PC-3 (cell line): Measurements from ENCODE around the gene C4orf50. TPM values are rescaled to one million over a fixed set of nuclear protein-coding genes. Genes with fewer than 3 reads are reported as not detected.
A peak's percentile ranks its signal among the peaks of the same experiment; 100 is the strongest.

Experiments used
- ATAC-seq: fragments of 200-7000 bp; cut with Tn5 transposase; 2 replicates; pipeline ENCODE4 v1.9.1; 2020; ENCODE audit warnings: mild to moderate bottlenecking, moderate library complexity
- BruUV-seq: library from RNA; stranded (reverse); fragments of 400-500 nt; replicated peaks from 2 replicates; lab custom pipeline; 2021; lab: Mats Ljungman, UMichigan
- CTCF ChIA-PET: fragments of 300-600 bp; sonication (Branson Sonifier 250); formaldehyde crosslinking; loops from one replicate; lab custom pipeline; 2022; ENCODE audit warnings: antibody characterized with exemption; lab: Charles Lee
- POLR2A ChIA-PET: fragments of 300-600 bp; sonication (Branson Sonifier 250); formaldehyde crosslinking; loops from one replicate; lab custom pipeline; 2022; ENCODE audit warnings: antibody characterized with exemption; ENCODE audit not compliant: unreplicated experiment; lab: Charles Lee
- DNase-seq: peaks from one replicate; pipeline ENCODE4 v3.0.0-alpha.2; 2015
- H2AFZ ChIP-seq: fragments of 300-600 bp; sonication (generic); 2 replicates; pipeline ENCODE4 v1.6.0; 2016; ENCODE audit warnings: antibody characterized with exemption, low read length
- H3F3A ChIP-seq: fragments of 300-600 bp; sonication (generic); one replicate; pipeline ENCODE4 v1.6.0; 2017; ENCODE audit warnings: antibody characterized with exemption, low read length, control low read depth, mild to moderate bottlenecking; ENCODE audit not compliant: unreplicated experiment
- H3K27ac ChIP-seq: fragments of 300-600 bp; sonication (generic); 2 replicates; pipeline ENCODE4 v1.5.1; 2016; ENCODE audit warnings: mild to moderate bottlenecking, low read length
- H3K27me3 ChIP-seq: fragments of 300-600 bp; sonication (generic); 2 replicates; pipeline ENCODE4 v1.6.1; 2016; ENCODE audit warnings: low read length, mixed read lengths
- H3K36me3 ChIP-seq: fragments of 300-600 bp; sonication (generic); 2 replicates; pipeline ENCODE4 v1.6.1; 2016; ENCODE audit warnings: low read depth, mixed run types, low read length, mixed read lengths
- H3K4me1 ChIP-seq: fragments of 300-600 bp; sonication (generic); 2 replicates; pipeline ENCODE4 v1.5.1; 2016; ENCODE audit warnings: low read length; ENCODE audit not compliant: insufficient read depth
- H3K4me2 ChIP-seq: fragments of 300-600 bp; sonication (generic); 2 replicates; pipeline ENCODE4 v1.6.0; 2016; ENCODE audit warnings: low read length
- H3K4me3 ChIP-seq: fragments of 300-600 bp; sonication (generic); 2 replicates; pipeline ENCODE4 v1.5.1; 2016; ENCODE audit warnings: mild to moderate bottlenecking, low read length, mixed read lengths
- H3K79me2 ChIP-seq: fragments of 300-600 bp; sonication (generic); 2 replicates; pipeline ENCODE4 v1.6.1; 2017; ENCODE audit warnings: low read length, mixed read lengths
- H3K9ac ChIP-seq: fragments of 300-600 bp; sonication (generic); 2 replicates; pipeline ENCODE4 v1.6.0; 2016; ENCODE audit warnings: mild to moderate bottlenecking, low read length
- H3K9me2 ChIP-seq: fragments of 300-600 bp; sonication (generic); replicated peaks from 2 replicates; pipeline ENCODE4 v1.6.1; 2016; ENCODE audit warnings: mixed run types, low read length, mixed read lengths
- H3K9me3 ChIP-seq: fragments of 300-600 bp; sonication (generic); 2 replicates; pipeline ENCODE4 v1.6.1; 2016; ENCODE audit warnings: low read length, mixed read lengths
- H4K20me1 ChIP-seq: fragments of 300-600 bp; sonication (generic); 2 replicates; pipeline ENCODE4 v1.6.1; 2016; ENCODE audit warnings: low read length, mixed read lengths
- EZH2 ChIP-seq: fragments of 300-600 bp; sonication (generic); IDR thresholded peaks from one replicate; pipeline ENCODE4 v1.6.1; 2017; ENCODE audit warnings: antibody characterized with exemption, mild to moderate bottlenecking, low read length; ENCODE audit not compliant: unreplicated experiment
- EZH2phosphoT487 ChIP-seq: fragments of 300-600 bp; sonication (generic); IDR thresholded peaks from 2 replicates; pipeline ENCODE4 v1.6.1; 2018; ENCODE audit warnings: mild to moderate bottlenecking, antibody characterized with exemption, low read length, borderline replicate concordance
- intact Hi-C: fragments of 100-400 bp; cut with micrococcal nuclease; formaldehyde crosslinking; loops from 2 replicates; pipeline ENCODE4 v1.9.0; 2023
- total RNA-seq: library from RNA; depleted of rRNA; stranded (reverse); fragments of >200 nt; gene quantifications from 2 replicates; pipeline ENCODE4 v1.2.3, GENCODE V29; 2014
- TF ChIP-seq, protein P1 (sequence below): fragments of 300-600 bp; sonication (generic); conservative IDR thresholded peaks from 2 replicates; pipeline ENCODE4 v1.5.1; 2017; ENCODE audit warnings: antibody characterized with exemption, low read depth, mild to moderate bottlenecking, low read length

The C4orf50 gene
- total RNA-seq, 1 experiment from 2014 or later, result not detected

DNA sequence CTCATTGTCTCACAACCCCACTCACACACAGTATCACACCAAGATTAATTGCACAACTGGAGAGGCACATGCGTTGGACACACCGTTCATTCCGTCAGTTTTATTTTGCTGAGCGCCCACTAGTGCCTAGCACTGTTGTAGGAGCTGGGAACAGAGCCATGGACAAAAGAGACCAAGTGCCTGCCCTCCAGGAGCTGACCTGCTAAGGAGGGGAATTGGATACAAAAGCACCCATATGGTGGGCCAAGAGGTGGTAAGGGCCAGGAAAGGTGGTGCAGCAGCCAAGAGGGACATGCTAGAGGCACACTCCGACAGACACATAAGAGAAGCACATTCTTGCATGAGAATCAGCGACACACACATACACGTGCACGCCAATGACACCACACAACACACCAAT, 124.6 kb downstream of the C4orf50 start:
- BruUV-seq, result no TSS peak
- Histone ChIP-seq H3K9me2 (no peaks in the 10 kb centered on the region), H4K20me1 (no peaks in the 10 kb centered on the region), H3K4me1 (no peaks in the 10 kb centered on the region), H3K9me3 (no peaks in the 10 kb centered on the region), H3K4me2 (no peak overlapping the region), H3K36me3 (no peaks in the 10 kb centered on the region), H3K79me2 (no peaks in the 10 kb centered on the region), H3K9ac (no peak overlapping the region), H3K27ac (no peak overlapping the region), H3K4me3 (no peak overlapping the region), H3F3A (no peaks in the 10 kb centered on the region), H3K27me3 (peaks cover 55% of the 10 kb centered on the region), H2AFZ (no peak overlapping the region)
- DNase-seq (no peak), ATAC-seq (no peak)
- ChIA-PET CTCF (no interaction called here), POLR2A (no interaction called here)
- TF ChIP-seq EZH2phosphoT487, result no peak
- intact Hi-C loops, result no loop called here

DNA sequence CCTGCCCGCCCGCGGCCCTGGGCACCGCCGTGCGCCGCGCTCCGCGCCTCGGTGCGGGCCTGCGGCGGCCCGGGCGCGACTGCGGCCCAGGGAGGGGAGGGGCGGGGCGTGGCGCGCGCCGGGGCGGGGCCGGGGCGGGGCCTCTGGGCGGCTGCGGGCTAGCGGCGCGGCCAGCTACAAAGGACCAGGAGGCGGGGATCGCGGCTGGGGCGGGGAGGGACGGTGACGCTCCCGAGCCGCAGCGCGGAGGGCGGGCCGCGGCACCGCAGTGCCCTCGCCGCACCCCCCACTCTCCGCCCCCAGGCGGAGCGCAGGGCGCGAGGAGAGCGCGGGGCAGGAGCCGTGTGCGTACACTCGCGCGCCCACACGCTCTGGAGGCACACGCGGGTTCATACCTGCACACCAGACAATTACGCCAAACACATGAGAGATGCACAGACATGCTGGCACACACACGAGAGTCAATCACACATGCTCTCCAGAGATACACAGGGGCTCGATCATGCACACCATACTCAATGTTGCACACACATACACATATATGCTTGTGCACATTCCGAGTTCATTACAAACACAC, 125.1 kb downstream of the C4orf50 start, which contains the start of gene CRMP1:
Gene CRMP1, minus strand, starts transcription at position 83 of the 577 bp plus-strand sequence. CDS start 117 bp downstream, outside the sequence.
- H3K9me3 ChIP-seq, result no peaks in the 10 kb centered on the region
- no peak within 1 kb of the TSS for H3K4me3 ChIP-seq
- H3F3A ChIP-seq, result no peaks in the 10 kb centered on the region
- intact Hi-C loops, result no loop called here
- H3K36me3 ChIP-seq, result no peaks in the 10 kb centered on the region
- no peaks in the 10 kb centered on the region for H3K9me2 ChIP-seq
- ATAC-seq, result peak; percentile 37; the same call in 1 of the 2 replicates
- no peak for DNase-seq
- CTCF ChIA-PET, result no interaction called here
- H3K9ac ChIP-seq, result no peak within 1 kb of the TSS
- no peak within 1 kb of the TSS for H3K27ac ChIP-seq
- H4K20me1 ChIP-seq, result no peaks in the 10 kb centered on the region
- H3K79me2 ChIP-seq, result no peaks in the 10 kb centered on the region
- POLR2A ChIA-PET, result no interaction called here
- no TSS peak for BruUV-seq
- peaks cover 53% of the 10 kb centered on the region for H3K27me3 ChIP-seq
- no peak within 1 kb of the TSS for H2AFZ ChIP-seq
- H3K4me2 ChIP-seq, result no peak within 1 kb of the TSS
- TF ChIP-seq EZH2phosphoT487, result no peak
- H3K4me1 ChIP-seq, result no peaks in the 10 kb centered on the region

DNA sequence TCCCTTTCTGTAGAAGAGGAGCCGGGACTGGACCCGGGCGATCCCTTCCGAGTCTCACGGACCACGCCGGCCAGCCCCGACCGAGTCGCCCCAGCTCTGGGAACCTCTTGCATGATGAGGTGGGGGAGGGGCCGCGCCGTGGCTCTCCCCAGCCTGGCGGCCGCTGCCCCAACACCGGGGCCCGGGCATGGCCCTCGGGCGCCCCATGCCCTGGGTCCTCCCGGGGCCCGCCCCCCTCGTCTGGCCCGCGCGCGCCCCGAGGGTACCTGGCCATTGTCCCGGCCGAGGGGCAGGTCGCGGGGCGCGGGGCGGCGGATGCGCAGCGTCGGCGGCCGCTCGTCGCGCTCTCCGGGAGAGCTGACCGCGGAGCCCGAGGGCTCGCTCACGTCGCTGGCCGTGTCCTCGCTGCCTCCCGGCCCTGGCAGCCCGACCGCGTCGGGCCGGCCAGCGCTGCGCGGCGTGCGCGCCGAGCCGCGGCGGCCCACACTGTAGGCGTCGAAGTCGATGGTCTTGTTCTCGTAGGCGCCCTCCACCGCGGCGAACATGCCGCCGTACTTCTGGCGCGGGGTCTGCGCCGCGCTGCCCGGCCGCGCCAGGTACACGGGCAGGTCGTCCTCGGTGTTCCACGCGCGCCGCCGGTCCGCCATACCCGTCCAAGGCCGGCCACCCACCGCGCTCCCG, 125.8 kb downstream of the C4orf50 start:
- Histone ChIP-seq H3K4me3 (no peak overlapping the region), H3K9me3 (no peaks in the 10 kb centered on the region), H4K20me1 (no peaks in the 10 kb centered on the region), H2AFZ (no peak overlapping the region), H3K4me2 (no peak overlapping the region), H3K4me1 (no peaks in the 10 kb centered on the region), H3K9me2 (no peaks in the 10 kb centered on the region), H3K27me3 (peaks cover 53% of the 10 kb centered on the region), H3K36me3 (no peaks in the 10 kb centered on the region), H3K9ac (no peak overlapping the region), H3K79me2 (no peaks in the 10 kb centered on the region), H3K27ac (no peak overlapping the region), H3F3A (no peaks in the 10 kb centered on the region)
- intact Hi-C loops, result no loop called here
- no peak for ATAC-seq
- BruUV-seq, result no TSS peak
- no peak for DNase-seq
- TF ChIP-seq, protein P1, sequence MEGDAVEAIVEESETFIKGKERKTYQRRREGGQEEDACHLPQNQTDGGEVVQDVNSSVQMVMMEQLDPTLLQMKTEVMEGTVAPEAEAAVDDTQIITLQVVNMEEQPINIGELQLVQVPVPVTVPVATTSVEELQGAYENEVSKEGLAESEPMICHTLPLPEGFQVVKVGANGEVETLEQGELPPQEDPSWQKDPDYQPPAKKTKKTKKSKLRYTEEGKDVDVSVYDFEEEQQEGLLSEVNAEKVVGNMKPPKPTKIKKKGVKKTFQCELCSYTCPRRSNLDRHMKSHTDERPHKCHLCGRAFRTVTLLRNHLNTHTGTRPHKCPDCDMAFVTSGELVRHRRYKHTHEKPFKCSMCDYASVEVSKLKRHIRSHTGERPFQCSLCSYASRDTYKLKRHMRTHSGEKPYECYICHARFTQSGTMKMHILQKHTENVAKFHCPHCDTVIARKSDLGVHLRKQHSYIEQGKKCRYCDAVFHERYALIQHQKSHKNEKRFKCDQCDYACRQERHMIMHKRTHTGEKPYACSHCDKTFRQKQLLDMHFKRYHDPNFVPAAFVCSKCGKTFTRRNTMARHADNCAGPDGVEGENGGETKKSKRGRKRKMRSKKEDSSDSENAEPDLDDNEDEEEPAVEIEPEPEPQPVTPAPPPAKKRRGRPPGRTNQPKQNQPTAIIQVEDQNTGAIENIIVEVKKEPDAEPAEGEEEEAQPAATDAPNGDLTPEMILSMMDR, result no peak
- no peak for TF ChIP-seq EZH2
- TF ChIP-seq EZH2phosphoT487, result no peak
- ChIA-PET POLR2A (no interaction called here), CTCF (no interaction called here)
